Cardiac septum (tissue), 1 donor: ENCODE data around the gene CCDC187. TPM values are rescaled to one million over a fixed set of nuclear protein-coding genes. Genes with fewer than 3 reads are reported as not detected.
A peak's percentile ranks its signal among the peaks of the same experiment; 100 is the strongest.

ENCODE experiments used
- DNase-seq: peaks from one replicate; pipeline ENCODE4 v3.0.0-alpha.2; 2020; ENCODE audit warnings: low spot score
- intact Hi-C: fragments of 100-400 bp; cut with DNase I; formaldehyde crosslinking; loops from one replicate; pipeline ENCODE4 v1.14.0; 2022
- total RNA-seq: library from RNA; stranded (reverse); fragmentation: NEBNext Ultra II Directional; extraction: Animal tissue kit (Norgen Biotek cat#: 25700); gene quantifications from one replicate; pipeline ENCODE4 v1.2.1, GENCODE V29; 2021
- donor health status: DM: no; HTN: no; CAD: no.

Gene CCDC187
- total RNA-seq, 1 donor from 2014 or later: 0.03 TPM

GRCh38 chr9:136249877-136250559 lies 53.9 kb downstream of the CCDC187 start:
- intact Hi-C loops: no loop called here
- DNase-seq: no peak

- intact Hi-C loops: no loop called here
- DNase-seq: no peak
Observed at GRCh38 chr9:136248951-136249876, 54.7 kb downstream of the CCDC187 start.

- intact Hi-C loops: no loop called here
- no peak for DNase-seq
Observed at GRCh38 chr9:136247947-136248637, 55.8 kb downstream of the CCDC187 start.

- intact Hi-C loops: no loop called here
- no peak for DNase-seq
Observed at GRCh38 chr9:136247551-136247916, 56.4 kb downstream of the CCDC187 start.

GRCh38 chr9:136246849-136247550 lies 56.9 kb downstream of the CCDC187 start:
- no peak for DNase-seq
- intact Hi-C loops: no loop called here

- DNase-seq: peak; percentile 94
- intact Hi-C loops: no loop called here
Observed at GRCh38 chr9:136245219-136246150, 58.4 kb downstream of the CCDC187 start, which contains the start of gene QSOX2. QSOX2 (minus strand) TSS chr9:136245812; CDS start chr9:136245803, 9 bp downstream.

- intact Hi-C loops: no loop called here
- DNase-seq: no peak
Observed at GRCh38 chr9:136244969-136245218, 59.0 kb downstream of the CCDC187 start.

GRCh38 chr9:136244122-136244968 lies 59.5 kb downstream of the CCDC187 start:
- intact Hi-C loops: no loop called here
- no peak for DNase-seq

GRCh38 chr9:136243631-136244030 lies 60.3 kb downstream of the CCDC187 start:
- intact Hi-C loops: no loop called here

GRCh38 chr9:136242918-136243525 lies 60.9 kb downstream of the CCDC187 start:
- intact Hi-C loops: no loop called here
- DNase-seq: no peak

More at GRCh38 chr9:136243631-136244030, 60.3 kb downstream of the CCDC187 start:
- no peak for DNase-seq

GRCh38 chr9:136242248-136242647 lies 61.6 kb downstream of the CCDC187 start:
- intact Hi-C loops: no loop called here
- no peak for DNase-seq

GRCh38 chr9:136241542-136241941 lies 62.4 kb downstream of the CCDC187 start:
- intact Hi-C loops: no loop called here
- DNase-seq: no peak

GRCh38 chr9:136240941-136241340 lies 63.0 kb downstream of the CCDC187 start:
- intact Hi-C loops: no loop called here
- no peak for DNase-seq

GRCh38 chr9:136239983-136240330 lies 63.9 kb downstream of the CCDC187 start:
- DNase-seq: no peak
- intact Hi-C loops: no loop called here

GRCh38 chr9:136239135-136239982 lies 64.5 kb downstream of the CCDC187 start:
- intact Hi-C loops: no loop called here

GRCh38 chr9:136238342-136238732 lies 65.6 kb downstream of the CCDC187 start:
- DNase-seq: no peak
- intact Hi-C loops: no loop called here

More at GRCh38 chr9:136239135-136239982, 64.5 kb downstream of the CCDC187 start:
- DNase-seq: no peak
